HEK293 (cell line): ENCODE measurements around the gene IL3RA.
"Not testable (repeated sequence)": the region's sequence is repeated elsewhere in the genome, so short reads cannot be mapped to it uniquely, and the experiment has no call there.

Experiments
- CTCF ChIA-PET: fragments of 350-600 bp; formaldehyde crosslinking; extraction: SDS; loops from one replicate; lab custom pipeline; 2021; ENCODE audit warnings: antibody characterized with exemption; lab: Yijun Ruan, JAX
- POLR2A ChIA-PET: fragments of 300-600 bp; formaldehyde crosslinking; extraction: SDS; loops from one replicate; lab custom pipeline; 2020; ENCODE audit warnings: antibody characterized with exemption, inconsistent platforms; lab: Yijun Ruan, JAX
- H3K27ac ChIP-seq: fragments of 200-500 bp; sonication (Bioruptor generic); 2 replicates; pipeline ENCODE4 v1.5.1; 2014; ENCODE audit warnings: low read depth, low read length, control low read depth, inconsistent platforms; ENCODE audit errors: extremely low read depth
- H3K36me3 ChIP-seq, 2 experiments: fragments of 200-500 bp in 1 of 2; sonication (Bioruptor generic) in 1 of 2; 1 replicate in 1 of 2; 2 replicates in 1 of 2; pipeline ENCODE4 v1.5.1; 2014 to 2017; ENCODE audit warnings: inconsistent platforms in 2 of 2, low read length in 2 of 2; ENCODE audit not compliant: control insufficient read depth in 2 of 2, insufficient read depth in 1 of 2
- H3K4me1 ChIP-seq: fragments of 200-500 bp; sonication (Bioruptor generic); 2 replicates; pipeline ENCODE4 v1.5.1; 2014; ENCODE audit warnings: mild to moderate bottlenecking, low read length, inconsistent platforms; ENCODE audit not compliant: control insufficient read depth, insufficient read depth
- H3K4me3 ChIP-seq: 2 replicates; pipeline ENCODE4 v1.5.1; 2011; ENCODE audit warnings: low read depth, mild to moderate bottlenecking, control low read depth, low read length, moderate library complexity
- H3K9me3 ChIP-seq: fragments of 200-500 bp; sonication (Bioruptor generic); 2 replicates; pipeline ENCODE4 v1.5.1; 2014; ENCODE audit warnings: low read depth, low read length, inconsistent platforms; ENCODE audit not compliant: control insufficient read depth, insufficient read depth
- KLF10 ChIP-seq: fragments of 450-650 bp; IDR thresholded peaks from 2 replicates; pipeline ENCODE4 v1.5.1; 2018; ENCODE audit warnings: missing biosample characterization, mild to moderate bottlenecking, missing genetic modification characterization
- KLF8 ChIP-seq: fragments of 450-650 bp; formaldehyde crosslinking; IDR thresholded peaks from 2 replicates; pipeline ENCODE4 v1.5.1; 2016; ENCODE audit warnings: missing biosample characterization, missing genetic modification characterization
- OVOL3 ChIP-seq: fragments of 450-650 bp; formaldehyde crosslinking; IDR thresholded peaks from 2 replicates; pipeline ENCODE4 v1.5.1; 2016; ENCODE audit warnings: missing biosample characterization, missing genetic modification characterization
- SETDB1 ChIP-seq: IDR thresholded peaks from one replicate; pipeline ENCODE4 v1.6.1; 2017; ENCODE audit warnings: mild to moderate bottlenecking, low read length, moderate library complexity, mixed read lengths; ENCODE audit not compliant: insufficient read length
- SP7 ChIP-seq: fragments of 450-650 bp; formaldehyde crosslinking; IDR thresholded peaks from 2 replicates; pipeline ENCODE4 v1.5.1; 2016; ENCODE audit warnings: missing biosample characterization, missing genetic modification characterization
- TRIM28 ChIP-seq: IDR thresholded peaks from 2 replicates; pipeline ENCODE4 v1.6.1; 2011; ENCODE audit warnings: low read length, control low read depth, borderline replicate concordance
- ZBTB1 ChIP-seq: fragments of 450-650 bp; formaldehyde crosslinking; IDR thresholded peaks from 2 replicates; pipeline ENCODE4 v1.5.1; 2016; ENCODE audit warnings: missing biosample characterization, missing genetic modification characterization
- ZFP3 ChIP-seq: fragments of 450-650 bp; formaldehyde crosslinking; IDR thresholded peaks from 2 replicates; pipeline ENCODE4 v1.5.1; 2016; ENCODE audit warnings: low read depth, missing biosample characterization, missing genetic modification characterization
- ZIC2 ChIP-seq: fragments of 450-650 bp; formaldehyde crosslinking; IDR thresholded peaks from 2 replicates; pipeline ENCODE4 v1.5.1; 2016; ENCODE audit warnings: missing biosample characterization, missing genetic modification characterization
- ZNF114 ChIP-seq: fragments of 450-650 bp; formaldehyde crosslinking; IDR thresholded peaks from 2 replicates; pipeline ENCODE4 v1.5.0; 2017; ENCODE audit warnings: missing biosample characterization, missing genetic modification characterization
- ZNF140 ChIP-seq: fragments of 450-650 bp; formaldehyde crosslinking; IDR thresholded peaks from 2 replicates; pipeline ENCODE4 v1.5.1; 2016; ENCODE audit warnings: missing biosample characterization, missing genetic modification characterization
- ZNF24 ChIP-seq: fragments of 450-650 bp; formaldehyde crosslinking; IDR thresholded peaks from 2 replicates; pipeline ENCODE4 v1.5.1; 2016; ENCODE audit warnings: missing biosample characterization, missing genetic modification characterization
- ZNF596 ChIP-seq: fragments of 450-650 bp; IDR thresholded peaks from 2 replicates; pipeline ENCODE4 v1.5.0; 2018; ENCODE audit warnings: missing biosample characterization, mild to moderate bottlenecking, missing genetic modification characterization, moderate library complexity
- ZNF600 ChIP-seq: fragments of 450-650 bp; formaldehyde crosslinking; IDR thresholded peaks from 2 replicates; pipeline ENCODE4 v1.5.1; 2016; ENCODE audit warnings: missing biosample characterization, missing genetic modification characterization
- TF ChIP-seq, protein P1 (sequence below): fragments of 450-650 bp; formaldehyde crosslinking; conservative IDR thresholded peaks from 2 replicates; pipeline ENCODE4 v1.5.1; 2016; ENCODE audit warnings: low read depth, missing biosample characterization, missing genetic modification characterization
- TF ChIP-seq, protein P2 (sequence below): fragments of 450-650 bp; formaldehyde crosslinking; IDR thresholded peaks from 2 replicates; pipeline ENCODE4 v1.5.1; 2017; ENCODE audit warnings: missing biosample characterization, missing genetic modification characterization

IL3RA gene

DNA sequence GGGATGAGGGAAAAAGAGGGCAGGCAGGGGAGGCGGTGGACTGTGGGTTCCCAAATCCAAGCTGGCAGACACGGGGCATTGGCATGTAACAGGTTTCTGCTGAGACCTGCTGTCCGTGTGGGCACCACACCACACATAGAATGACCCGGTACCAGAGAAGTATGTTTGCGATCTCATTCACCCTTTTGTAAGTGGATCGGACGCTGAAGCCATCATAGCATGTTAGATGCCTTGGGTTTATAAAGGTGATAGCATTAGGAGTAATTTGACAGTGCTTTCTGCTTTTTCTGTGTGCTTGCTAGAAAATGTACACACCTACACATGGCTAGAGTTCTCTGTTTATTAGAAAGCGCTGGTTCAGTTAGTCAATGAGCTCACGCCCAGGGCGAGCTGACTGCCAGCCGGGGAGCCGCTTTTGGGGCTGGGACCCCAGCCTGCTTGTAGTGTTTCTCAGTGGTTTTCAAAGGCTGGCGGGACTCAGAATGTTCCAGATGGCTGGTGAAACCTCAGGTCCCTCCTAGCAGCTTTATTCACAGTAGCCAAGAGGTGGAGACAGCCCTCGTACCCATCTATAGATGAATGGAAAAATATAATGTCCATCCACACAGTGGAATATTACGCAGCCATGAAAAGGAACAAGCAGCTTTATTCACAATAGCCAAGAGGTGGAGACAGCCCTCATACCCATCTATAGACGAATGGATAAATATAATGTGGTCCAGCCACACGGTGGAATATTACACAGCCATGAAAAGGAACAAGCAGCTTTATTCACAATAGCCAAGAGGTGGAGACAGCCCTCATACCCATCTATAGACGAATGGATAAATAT lies 579 bp downstream of the IL3RA start:
- Histone ChIP-seq H3K36me3 (no peaks in the 10 kb centered on the region), H3K4me1 (no peaks in the 10 kb centered on the region), H3K9me3 (no peaks in the 10 kb centered on the region), H3K27ac (no peak overlapping the region), H3K4me3 (no peak overlapping the region)
- ChIA-PET CTCF (no interaction called here), POLR2A (no interaction called here)
- TF ChIP-seq SP7 (tag by site-specific recombination) (no peak), ZNF114 (tag by site-specific recombination) (no peak), OVOL3 (tag by site-specific recombination) (no peak), KLF10 (tag by site-specific recombination) (no peak), ZNF24 (tag by site-specific recombination) (no peak), ZFP3 (tag by site-specific recombination) (no peak), ZNF596 (tag by site-specific recombination) (no peak), KLF8 (tag by site-specific recombination) (no peak)
- TF ChIP-seq, protein P1, sequence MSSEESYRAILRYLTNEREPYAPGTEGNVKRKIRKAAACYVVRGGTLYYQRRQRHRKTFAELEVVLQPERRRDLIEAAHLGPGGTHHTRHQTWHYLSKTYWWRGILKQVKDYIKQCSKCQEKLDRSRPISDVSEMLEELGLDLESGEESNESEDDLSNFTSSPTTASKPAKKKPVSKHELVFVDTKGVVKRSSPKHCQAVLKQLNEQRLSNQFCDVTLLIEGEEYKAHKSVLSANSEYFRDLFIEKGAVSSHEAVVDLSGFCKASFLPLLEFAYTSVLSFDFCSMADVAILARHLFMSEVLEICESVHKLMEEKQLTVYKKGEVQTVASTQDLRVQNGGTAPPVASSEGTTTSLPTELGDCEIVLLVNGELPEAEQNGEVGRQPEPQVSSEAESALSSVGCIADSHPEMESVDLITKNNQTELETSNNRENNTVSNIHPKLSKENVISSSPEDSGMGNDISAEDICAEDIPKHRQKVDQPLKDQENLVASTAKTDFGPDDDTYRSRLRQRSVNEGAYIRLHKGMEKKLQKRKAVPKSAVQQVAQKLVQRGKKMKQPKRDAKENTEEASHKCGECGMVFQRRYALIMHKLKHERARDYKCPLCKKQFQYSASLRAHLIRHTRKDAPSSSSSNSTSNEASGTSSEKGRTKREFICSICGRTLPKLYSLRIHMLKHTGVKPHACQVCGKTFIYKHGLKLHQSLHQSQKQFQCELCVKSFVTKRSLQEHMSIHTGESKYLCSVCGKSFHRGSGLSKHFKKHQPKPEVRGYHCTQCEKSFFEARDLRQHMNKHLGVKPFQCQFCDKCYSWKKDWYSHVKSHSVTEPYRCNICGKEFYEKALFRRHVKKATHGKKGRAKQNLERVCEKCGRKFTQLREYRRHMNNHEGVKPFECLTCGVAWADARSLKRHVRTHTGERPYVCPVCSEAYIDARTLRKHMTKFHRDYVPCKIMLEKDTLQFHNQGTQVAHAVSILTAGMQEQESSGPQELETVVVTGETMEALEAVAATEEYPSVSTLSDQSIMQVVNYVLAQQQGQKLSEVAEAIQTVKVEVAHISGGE (tag by site-specific recombination), result no peak
- TF ChIP-seq, protein P2, sequence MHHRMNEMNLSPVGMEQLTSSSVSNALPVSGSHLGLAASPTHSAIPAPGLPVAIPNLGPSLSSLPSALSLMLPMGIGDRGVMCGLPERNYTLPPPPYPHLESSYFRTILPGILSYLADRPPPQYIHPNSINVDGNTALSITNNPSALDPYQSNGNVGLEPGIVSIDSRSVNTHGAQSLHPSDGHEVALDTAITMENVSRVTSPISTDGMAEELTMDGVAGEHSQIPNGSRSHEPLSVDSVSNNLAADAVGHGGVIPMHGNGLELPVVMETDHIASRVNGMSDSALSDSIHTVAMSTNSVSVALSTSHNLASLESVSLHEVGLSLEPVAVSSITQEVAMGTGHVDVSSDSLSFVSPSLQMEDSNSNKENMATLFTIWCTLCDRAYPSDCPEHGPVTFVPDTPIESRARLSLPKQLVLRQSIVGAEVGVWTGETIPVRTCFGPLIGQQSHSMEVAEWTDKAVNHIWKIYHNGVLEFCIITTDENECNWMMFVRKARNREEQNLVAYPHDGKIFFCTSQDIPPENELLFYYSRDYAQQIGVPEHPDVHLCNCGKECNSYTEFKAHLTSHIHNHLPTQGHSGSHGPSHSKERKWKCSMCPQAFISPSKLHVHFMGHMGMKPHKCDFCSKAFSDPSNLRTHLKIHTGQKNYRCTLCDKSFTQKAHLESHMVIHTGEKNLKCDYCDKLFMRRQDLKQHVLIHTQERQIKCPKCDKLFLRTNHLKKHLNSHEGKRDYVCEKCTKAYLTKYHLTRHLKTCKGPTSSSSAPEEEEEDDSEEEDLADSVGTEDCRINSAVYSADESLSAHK (tag by site-specific recombination), result no peak

GRCh38 chrX:1341545-1342184 lies 5.1 kb downstream of the IL3RA start:
- POLR2A ChIA-PET, result no interaction called here
- TF ChIP-seq, protein P2 (tag by site-specific recombination), result no peak
- peak; percentile 14 for TF ChIP-seq SETDB1
- peak; percentile 75; the same call in 1 of the 2 replicates for TF ChIP-seq TRIM28
- TF ChIP-seq ZNF140, result no peak
- TF ChIP-seq ZNF600 (tag by site-specific recombination), result peak; percentile 89
- TF ChIP-seq ZIC2 (tag by site-specific recombination), result peak; percentile 30; the same call in 1 of the 2 replicates
- no peak for TF ChIP-seq ZBTB1 (tag by site-specific recombination)
- TF ChIP-seq, all 188 proteins: peak for 4
- no peaks in the 10 kb centered on the region for H3K4me1 ChIP-seq
- H3K9me3 ChIP-seq, result no peaks in the 10 kb centered on the region
- no peak overlapping the region for H3K27ac ChIP-seq
- no peak overlapping the region for H3K4me3 ChIP-seq
- CTCF ChIA-PET, result no interaction called here
- no peaks in the 10 kb centered on the region for H3K36me3 ChIP-seq

DNA sequence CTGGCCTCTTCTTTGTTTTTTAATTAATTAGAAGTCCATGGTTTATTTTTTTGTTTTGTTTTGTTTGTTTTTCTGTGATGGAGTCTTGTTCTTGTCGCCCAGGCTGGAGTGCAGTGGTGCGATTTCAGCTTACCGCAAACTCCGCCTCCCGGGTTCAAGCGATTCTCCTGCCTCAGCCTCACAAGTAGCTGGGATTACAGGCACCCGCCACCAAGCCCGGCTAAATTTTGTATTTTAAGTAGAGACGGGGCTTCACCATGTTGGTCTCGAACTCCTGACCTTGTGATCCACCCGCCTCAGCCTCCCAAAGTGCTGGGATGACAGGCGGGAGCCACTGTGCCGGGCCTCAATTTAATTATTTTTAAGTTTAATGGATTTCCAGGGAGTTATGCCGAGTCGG lies 13.0 kb downstream of the IL3RA start:
- POLR2A ChIA-PET, CTCF ChIA-PET, H3K4me1 ChIP-seq, H3K4me3 ChIP-seq, H3K27ac ChIP-seq, H3K36me3 ChIP-seq, H3K9me3 ChIP-seq: not testable (repeated sequence)
